ENCODE measurements around the gene GPRASP2.

GPRASP2 gene

GRCh38 chrX:102745513-102745856 lies 33.2 kb downstream of the GPRASP2 start:
- no peak for DNase-seq (ENCODE audit: low read depth)

- DNase-seq (ENCODE audit: low read depth): no peak
Observed at GRCh38 chrX:102745857-102746584, 33.8 kb downstream of the GPRASP2 start.

GRCh38 chrX:102765217-102765616 lies 53.0 kb downstream of the GPRASP2 start:
- DNase-seq (ENCODE audit: low read depth): no peak

GRCh38 chrX:102765809-102766208 lies 53.6 kb downstream of the GPRASP2 start:
- DNase-seq (ENCODE audit: low read depth): no peak

- DNase-seq (ENCODE audit: low read depth): no peak
Observed at GRCh38 chrX:102767287-102767686, 55.0 kb downstream of the GPRASP2 start.
